Measurements from ENCODE around the gene TTC14.
"Not testable (repeated sequence)": the region's sequence is repeated elsewhere in the genome, so short reads cannot be mapped to it uniquely, and the experiment has no call there.

- not testable (repeated sequence) for TF ChIP-seq CTCF (IDR thresholded peaks at IDR 0.05; ENCODE audit: control extremely low read depth in 1 of 3, insufficient read depth in 1 of 3, low read depth in 1 of 3, low read length in 3 of 3); POLR2A (IDR thresholded peaks at IDR 0.05; ENCODE audit: control extremely low read depth in 1 of 2, low read depth in 2 of 2, low read length in 2 of 2); POLR2AphosphoS5 (IDR thresholded peaks at IDR 0.05; ENCODE audit: low read depth, low read length); TEAD4 (IDR thresholded peaks at IDR 0.05; ENCODE audit: low read depth, low read length); EZH2 (IDR thresholded peaks at IDR 0.05; ENCODE audit: low read depth, low read length, severe bottlenecking); PHF8 (conservative IDR thresholded peaks at IDR 0.05; ENCODE audit: low read depth, low read length)
Measured at GRCh38 chr3:180593631-180594030, 8.3 kb upstream of the TTC14 start.
